H1 (cell line): ENCODE results near the gene ATP6V0D1. TPM values are rescaled to one million over a fixed set of nuclear protein-coding genes. Genes with fewer than 3 reads are reported as not detected.

Experiments used
- CTCF ChIA-PET: fragments of 300-600 bp; sonication (Branson Sonifier 250); formaldehyde crosslinking; loops from one replicate; lab custom pipeline; 2021; ENCODE audit not compliant: partially characterized antibody; lab: Charles Lee
- POLR2A ChIA-PET: fragments of 300-600 bp; sonication (Branson Sonifier 250); formaldehyde crosslinking; loops from one replicate; lab custom pipeline; 2021; ENCODE audit warnings: inconsistent platforms; ENCODE audit not compliant: partially characterized antibody; lab: Charles Lee
- DNase-seq, 2 experiments: peaks; one replicate each; pipeline versions ENCODE4 v3.0.0 to v3.0.0-alpha.2; 2010 to 2022; ENCODE audit warnings: low spot score in 2 of 2, low read depth in 1 of 2, mixed read lengths in 1 of 2
- FAIRE-seq: peaks from 2 replicates; lab custom pipeline; 2011; peaks lifted over from hg19 to GRCh38; lab: Jason Lieb, UNC
- H2AFZ ChIP-seq: 2 replicates; pipeline ENCODE4 v1.8.1; 2012; ENCODE audit warnings: low read length, inconsistent platforms
- H2AK5ac ChIP-seq: 2 replicates; pipeline ENCODE4 v1.6.1; 2013; ENCODE audit warnings: low read depth, low read length
- H2BK120ac ChIP-seq: replicated peaks from 2 replicates; pipeline ENCODE3; 2013; ENCODE audit warnings: low read depth, low read length, inconsistent platforms
- H2BK12ac ChIP-seq: 2 replicates; pipeline ENCODE4 v1.6.1; 2013; ENCODE audit warnings: low read depth, low read length
- H2BK15ac ChIP-seq: 2 replicates; pipeline ENCODE4 v1.6.1; 2013; ENCODE audit warnings: low read length
- H2BK20ac ChIP-seq: 2 replicates; pipeline ENCODE4 v1.6.1; 2013; ENCODE audit warnings: low read length
- H2BK5ac ChIP-seq: 2 replicates; pipeline ENCODE4 v1.6.1; 2013; ENCODE audit warnings: low read depth, low read length
- H3K14ac ChIP-seq: 2 replicates; pipeline ENCODE4 v1.6.1; 2013; ENCODE audit warnings: inconsistent platforms; ENCODE audit not compliant: insufficient read length
- H3K18ac ChIP-seq: 2 replicates; pipeline ENCODE4 v1.6.1; 2013; ENCODE audit warnings: low read length; ENCODE audit errors: extremely low read depth
- H3K23ac ChIP-seq: 2 replicates; pipeline ENCODE4 v1.6.1; 2013; ENCODE audit warnings: inconsistent platforms; ENCODE audit not compliant: insufficient read length
- H3K23me2 ChIP-seq: 2 replicates; pipeline ENCODE4 v1.6.1; 2013; ENCODE audit warnings: low read depth, low read length
- H3K27ac ChIP-seq: 2 replicates; pipeline ENCODE4 v1.6.1; 2011; ENCODE audit warnings: low read depth, low read length, inconsistent platforms
- H3K27me3 ChIP-seq, 4 experiments: replicated peaks in 1 of 4; 1 replicate in 1 of 4; 2 replicates in 3 of 4; pipeline versions ENCODE4 v1.6.1 to v1.8.1; 2011 to 2013; ENCODE audit warnings: low read length in 3 of 4, mild to moderate bottlenecking in 3 of 4, inconsistent platforms in 2 of 4, mixed read lengths in 2 of 4, moderate library complexity in 1 of 4; ENCODE audit not compliant: control insufficient read depth in 3 of 4, insufficient read depth in 3 of 4; ENCODE audit errors: extremely low read depth in 1 of 4
- H3K36me3 ChIP-seq, 4 experiments: 2 replicates each; pipeline versions ENCODE4 v1.6.1 to v1.8.1; 2011 to 2013; ENCODE audit warnings: mild to moderate bottlenecking in 4 of 4, low read length in 3 of 4, moderate library complexity in 2 of 4, control low read depth in 1 of 4, inconsistent platforms in 1 of 4; ENCODE audit not compliant: insufficient read depth in 4 of 4, control insufficient read depth in 2 of 4
- H3K4ac ChIP-seq: replicated peaks from 2 replicates; pipeline ENCODE3; 2013; ENCODE audit warnings: low read length, low read depth, mixed read lengths, inconsistent platforms; ENCODE audit not compliant: insufficient read length
- H3K4me1 ChIP-seq, 4 experiments: replicated peaks in 1 of 4; 1 replicate in 1 of 4; 2 replicates in 3 of 4; pipeline versions ENCODE4 v1.6.1 to v1.8.1; 2011 to 2013; ENCODE audit warnings: low read length in 3 of 4, inconsistent platforms in 2 of 4, mixed read lengths in 1 of 4; ENCODE audit not compliant: insufficient read depth in 4 of 4, control insufficient read depth in 3 of 4
- H3K4me2 ChIP-seq, 2 experiments: 2 replicates each; pipeline versions ENCODE4 v1.6.1 to v1.8.1; 2011 to 2013; ENCODE audit warnings: low read depth in 2 of 2, low read length in 2 of 2, control low read depth in 1 of 2, inconsistent platforms in 1 of 2, mild to moderate bottlenecking in 1 of 2; ENCODE audit not compliant: insufficient read depth in 1 of 2
- H3K4me3 ChIP-seq, 4 experiments: fragments of 200-600, 300-600 bp in 1 of 4; sonication (generic), shearing (Covaris generic), sonication (Bioruptor Twin) in 1 of 4; 2 replicates each; pipeline versions ENCODE4 v1.5.1 to v1.8.1; 2011 to 2016; ENCODE audit warnings: low read length in 4 of 4, low read depth in 3 of 4, control low read depth in 2 of 4, inconsistent platforms in 2 of 4, mild to moderate bottlenecking in 2 of 4, mixed read lengths in 1 of 4, moderate library complexity in 1 of 4; ENCODE audit not compliant: insufficient read depth in 2 of 4; ENCODE audit errors: extremely low read depth in 1 of 4
- H3K56ac ChIP-seq: replicated peaks from 2 replicates; pipeline ENCODE3; 2013; ENCODE audit warnings: low read depth, mild to moderate bottlenecking, mixed read lengths, low read length, inconsistent platforms; ENCODE audit not compliant: insufficient read length
- H3K79me1 ChIP-seq: 2 replicates; pipeline ENCODE4 v1.6.1; 2013; ENCODE audit warnings: low read depth, low read length, control low read depth
- H3K79me2 ChIP-seq, 2 experiments: 2 replicates each; pipeline versions ENCODE4 v1.6.1 to v1.8.1; 2012 to 2013; ENCODE audit warnings: low read length in 2 of 2, mild to moderate bottlenecking in 2 of 2, inconsistent platforms in 1 of 2; ENCODE audit not compliant: insufficient read depth in 2 of 2, control insufficient read depth in 1 of 2
- H3K9ac ChIP-seq, 4 experiments: replicated peaks in 1 of 4; 1 replicate in 1 of 4; 2 replicates in 3 of 4; pipeline versions ENCODE4 v1.6.1 to v1.8.1; 2011 to 2013; ENCODE audit warnings: low read depth in 3 of 4, low read length in 3 of 4, control low read depth in 2 of 4, mild to moderate bottlenecking in 2 of 4, moderate library complexity in 2 of 4, inconsistent platforms in 1 of 4; ENCODE audit errors: extremely low read depth in 1 of 4
- H3K9me3 ChIP-seq, 2 experiments: 2 replicates each; pipeline versions ENCODE4 v1.6.1 to v1.8.1; 2012 to 2013; ENCODE audit warnings: mild to moderate bottlenecking in 2 of 2, moderate library complexity in 2 of 2, control low read depth in 1 of 2, inconsistent platforms in 1 of 2, low read depth in 1 of 2, low read length in 1 of 2, mixed read lengths in 1 of 2; ENCODE audit not compliant: insufficient read depth in 2 of 2
- H4K20me1 ChIP-seq, 2 experiments: replicated peaks in 1 of 2; 2 replicates each; pipeline versions ENCODE3 to v1.8.1; 2011 to 2013; ENCODE audit warnings: inconsistent platforms in 2 of 2, low read length in 2 of 2, mild to moderate bottlenecking in 1 of 2; ENCODE audit not compliant: insufficient read depth in 2 of 2, control insufficient read depth in 1 of 2
- H4K5ac ChIP-seq: 2 replicates; pipeline ENCODE4 v1.6.1; 2013; ENCODE audit warnings: low read length, low read depth, mixed read lengths, inconsistent platforms; ENCODE audit not compliant: insufficient read length
- H4K8ac ChIP-seq: 2 replicates; pipeline ENCODE4 v1.8.0; 2013; ENCODE audit warnings: mild to moderate bottlenecking, moderate library complexity, low read length, inconsistent platforms; ENCODE audit not compliant: insufficient read depth; ENCODE audit errors: extremely low read depth
- H4K91ac ChIP-seq: replicated peaks from 2 replicates; pipeline ENCODE3; 2013; ENCODE audit warnings: low read length, mixed read lengths, inconsistent platforms; ENCODE audit not compliant: insufficient read length
- EGR1 ChIP-seq: IDR thresholded peaks from 2 replicates; pipeline ENCODE4 v1.6.1; 2011; ENCODE audit warnings: low read depth, low read length, borderline replicate concordance
- HDAC2 ChIP-seq, 2 experiments: fragments of 300-600 bp in 1 of 2; sonication (generic) in 1 of 2; IDR thresholded peaks; 2 replicates each; pipeline ENCODE4 v1.6.1; 2011 to 2012; ENCODE audit warnings: low read depth in 2 of 2, low read length in 2 of 2, mild to moderate bottlenecking in 2 of 2, moderate library complexity in 2 of 2, borderline replicate concordance in 1 of 2, inconsistent platforms in 1 of 2
- HDAC6 ChIP-seq: IDR thresholded peaks from one replicate; pipeline ENCODE4 v1.7.1; 2012; ENCODE audit warnings: low read depth, mild to moderate bottlenecking, inconsistent platforms, low read length, moderate library complexity
- RFX5 ChIP-seq: IDR thresholded peaks from 2 replicates; pipeline ENCODE4 v1.6.1; 2011; ENCODE audit warnings: low read depth, low read length, improper control_type of control experiment, borderline replicate concordance
- SP1 ChIP-seq: IDR thresholded peaks from 2 replicates; pipeline ENCODE4 v1.6.1; 2011; ENCODE audit warnings: low read depth, low read length
- SP2 ChIP-seq: IDR thresholded peaks from 2 replicates; pipeline ENCODE4 v1.6.1; 2012; ENCODE audit warnings: mild to moderate bottlenecking, low read length, inconsistent platforms
- TEAD4 ChIP-seq: IDR thresholded peaks from 2 replicates; pipeline ENCODE4 v1.6.1; 2012; ENCODE audit warnings: low read depth, low read length, inconsistent platforms, mixed read lengths
- WGBS, 2 experiments: shearing (Covaris generic) in 1 of 2; methylation state at CpG; one replicate each; pipeline versions ENCODE4 v1.1.6 to v1.1.7; 2013 to 2015; ENCODE audit warnings: low lambda C conversion rate in 2 of 2, mixed read lengths in 2 of 2, inconsistent platforms in 1 of 2, low coverage in 1 of 2, missing lambda C conversion rate in 1 of 2; ENCODE audit not compliant: insufficient replicate concordance in 2 of 2, insufficient coverage in 1 of 2, insufficient read length in 1 of 2; ENCODE audit errors: extremely low coverage in 1 of 2, missing lambda C conversion rate in 1 of 2; 5-methylcytosine and 5-hydroxymethylcytosine counted together
- polyA plus RNA-seq, 7 experiments: library from polyadenylated mRNA; depleted of rRNA in 3 of 7; stranded (reverse) in 5 of 7; unstranded in 2 of 7; fragments of >200 nt in 5 of 7; fragments of 200-250 nt in 2 of 7; gene quantifications; 1 replicate in 5 of 7; 2 replicates in 1 of 7; 4 replicates in 1 of 7; pipeline versions ENCODE4 v1.2.1 to v1.2.3, GENCODE V29; 2011 to 2013; ENCODE audit warnings: missing spikeins in 2 of 7, mixed read lengths in 2 of 7
- total RNA-seq: library from RNA; stranded (reverse); fragmentation: NEBNext Ultra II Directional; extraction: Animal tissue kit (Norgen Biotek cat#: 25700); gene quantifications from 2 replicates; pipeline ENCODE4 v1.2.1, GENCODE V29; 2021

Gene ATP6V0D1
- total and polyA plus RNA-seq, 2 of the 8 experiments (the other 6 are each of a cell fraction or from before 2014, with no cell fraction given), result 47.3 to 134 TPM

GRCh38 chr16:67406111-67406971 is 74.6 kb downstream of the ATP6V0D1 start:
- H3K23me2 ChIP-seq, result peaks cover 2% of the 10 kb centered on the region; the same call in 1 of the 2 replicates
- no peak for DNase-seq
- TF ChIP-seq HDAC6, result no peak
- TF ChIP-seq TEAD4, result no peak
- no peak for TF ChIP-seq HDAC2 (IDR thresholded peaks at IDR 0.05; ENCODE audit: borderline replicate concordance in 1 of 2, low read depth in 2 of 2, low read length in 2 of 2)
- TF ChIP-seq EGR1, result no peak
- no peak for TF ChIP-seq SP2
- no peak for TF ChIP-seq SP1
- no peak for TF ChIP-seq RFX5
- peaks cover 0 to 26% (median 9%) of the 10 kb centered on the region in 4 experiments; a peak in 5 of 7 replicates for H3K4me1 ChIP-seq
- no peak overlapping the region for H3K4me2 ChIP-seq
- no peak overlapping the region for H3K23ac ChIP-seq
- no peak overlapping the region for H3K18ac ChIP-seq
- no peak overlapping the region for H3K14ac ChIP-seq
- no peaks in the 10 kb centered on the region; a peak in 1 of 7 replicates for H3K27me3 ChIP-seq
- peak overlapping the region; percentile 16; the same call in 1 of the 2 replicates for H2AK5ac ChIP-seq
- no peak overlapping the region for H2BK120ac ChIP-seq
- H2BK5ac ChIP-seq, result no peak overlapping the region; the same call in 1 of the 2 replicates
- ChIA-PET POLR2A (interaction anchor here (0.6 to 1.6 kb wide), 5 partner anchors 8 to 32 kb away, joined by 3 to 4 read pairs (median 3); no protein-coding TSS in a partner anchor), CTCF (interaction anchor here (0.5 to 32.4 kb wide), 8 partner anchors 7 to 476 kb away, joined by 3 to 476 read pairs (median 6); partner anchors contain the start of genes TPPP3 and ZDHHC1)
- H2AFZ ChIP-seq, result no peak overlapping the region
- no peak overlapping the region for H3K56ac ChIP-seq
- no peak overlapping the region for H4K8ac ChIP-seq
- H2BK12ac ChIP-seq, result peak overlapping the region; percentile 27; the same call in 1 of the 2 replicates
- no peak overlapping the region for H3K4me3 ChIP-seq
- no peaks in the 10 kb centered on the region for H3K9me3 ChIP-seq
- no peak overlapping the region for H4K5ac ChIP-seq
- no peak overlapping the region; the same call in 1 of the 2 replicates for H2BK15ac ChIP-seq
- no peak overlapping the region for H3K4ac ChIP-seq
- WGBS, 2 experiments, result 81% methylated on average over 18 of the region's 18 CpGs; no CpG with 5 or more reads in 1 of the 2 experiments
- no peak overlapping the region for H3K27ac ChIP-seq
- H3K36me3 ChIP-seq, result no peaks in the 10 kb centered on the region
- H4K20me1 ChIP-seq, result no peaks in the 10 kb centered on the region
- no peak overlapping the region for H3K9ac ChIP-seq
- no peaks in the 10 kb centered on the region for H3K79me2 ChIP-seq
- no peak overlapping the region for H2BK20ac ChIP-seq
- FAIRE-seq, result no peak
- no peaks in the 10 kb centered on the region for H3K79me1 ChIP-seq
- no peak overlapping the region for H4K91ac ChIP-seq
